Measurements from ENCODE around the gene SHISA9.

Gene SHISA9

GRCh38 chr16:13154799-13155198, 253.4 kb downstream of the SHISA9 start:
- H3K4me3 ChIP-seq (ENCODE audit: low read length), result no peak overlapping the region
- H4K20me1 ChIP-seq (ENCODE audit: control insufficient read depth, insufficient read depth, low read depth, low read length), result no peaks in the 10 kb centered on the region
- no peaks in the 10 kb centered on the region for H3K27me3 ChIP-seq (ENCODE audit: control insufficient read depth, low read length)
- H3K9me2 ChIP-seq (replicated peaks; ENCODE audit: control insufficient read depth, low read length), result no peaks in the 10 kb centered on the region
- no peaks in the 10 kb centered on the region for H3F3A ChIP-seq (ENCODE audit: control insufficient read depth, insufficient read depth)
- H3K4me2 ChIP-seq (ENCODE audit: low read length), result no peak overlapping the region
- no peaks in the 10 kb centered on the region; the same call in 1 of the 2 replicates for H3K9me3 ChIP-seq (ENCODE audit: control insufficient read depth, insufficient read depth, low read length)
- TF ChIP-seq, protein P1, sequence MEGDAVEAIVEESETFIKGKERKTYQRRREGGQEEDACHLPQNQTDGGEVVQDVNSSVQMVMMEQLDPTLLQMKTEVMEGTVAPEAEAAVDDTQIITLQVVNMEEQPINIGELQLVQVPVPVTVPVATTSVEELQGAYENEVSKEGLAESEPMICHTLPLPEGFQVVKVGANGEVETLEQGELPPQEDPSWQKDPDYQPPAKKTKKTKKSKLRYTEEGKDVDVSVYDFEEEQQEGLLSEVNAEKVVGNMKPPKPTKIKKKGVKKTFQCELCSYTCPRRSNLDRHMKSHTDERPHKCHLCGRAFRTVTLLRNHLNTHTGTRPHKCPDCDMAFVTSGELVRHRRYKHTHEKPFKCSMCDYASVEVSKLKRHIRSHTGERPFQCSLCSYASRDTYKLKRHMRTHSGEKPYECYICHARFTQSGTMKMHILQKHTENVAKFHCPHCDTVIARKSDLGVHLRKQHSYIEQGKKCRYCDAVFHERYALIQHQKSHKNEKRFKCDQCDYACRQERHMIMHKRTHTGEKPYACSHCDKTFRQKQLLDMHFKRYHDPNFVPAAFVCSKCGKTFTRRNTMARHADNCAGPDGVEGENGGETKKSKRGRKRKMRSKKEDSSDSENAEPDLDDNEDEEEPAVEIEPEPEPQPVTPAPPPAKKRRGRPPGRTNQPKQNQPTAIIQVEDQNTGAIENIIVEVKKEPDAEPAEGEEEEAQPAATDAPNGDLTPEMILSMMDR (IDR thresholded peaks at IDR 0.05; ENCODE audit: low read depth, low read length, poor library complexity, severe bottlenecking), result no peak
- TF ChIP-seq EZH2phosphoT487 (IDR thresholded peaks at IDR 0.05; ENCODE audit: borderline replicate concordance, low read length), result no peak
- H3K4me1 ChIP-seq (ENCODE audit: control insufficient read depth, low read length), result no peaks in the 10 kb centered on the region
- H3K27ac ChIP-seq (ENCODE audit: low read depth, low read length), result no peak overlapping the region
- H3K36me3 ChIP-seq (ENCODE audit: control insufficient read depth, low read length), result no peaks in the 10 kb centered on the region
- H3K79me2 ChIP-seq (ENCODE audit: control insufficient read depth, low read length), result no peaks in the 10 kb centered on the region

DNA sequence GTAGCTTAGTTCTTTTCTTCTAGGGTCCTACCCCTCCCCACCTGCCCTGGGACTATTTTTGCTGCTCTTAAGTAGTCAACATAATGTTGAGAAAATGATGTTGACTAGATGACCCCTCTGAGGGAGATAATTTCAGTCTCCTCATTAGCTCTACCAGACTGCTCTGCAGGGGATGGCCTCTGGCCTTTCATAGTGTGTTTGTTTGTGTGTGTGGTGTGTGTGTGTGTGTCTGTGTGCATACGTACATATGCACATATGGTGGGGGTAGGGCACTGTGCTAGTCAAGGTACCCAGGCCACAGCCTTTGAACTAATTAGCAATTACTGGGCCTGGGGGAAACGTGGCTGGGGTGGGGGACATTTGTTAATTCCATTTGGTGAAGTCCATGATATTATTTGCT, 254.0 kb downstream of the SHISA9 start:
- H4K20me1 ChIP-seq (ENCODE audit: control insufficient read depth, insufficient read depth, low read depth, low read length), result no peaks in the 10 kb centered on the region
- no peak overlapping the region for H3K27ac ChIP-seq (ENCODE audit: low read depth, low read length)
- no peak overlapping the region for H3K4me3 ChIP-seq (ENCODE audit: low read length)
- H3K9me2 ChIP-seq (replicated peaks; ENCODE audit: control insufficient read depth, low read length), result no peaks in the 10 kb centered on the region
- TF ChIP-seq EZH2phosphoT487 (IDR thresholded peaks at IDR 0.05; ENCODE audit: borderline replicate concordance, low read length), result no peak
- TF ChIP-seq, protein P1 (IDR thresholded peaks at IDR 0.05; ENCODE audit: low read depth, low read length, poor library complexity, severe bottlenecking), result no peak
- no peak overlapping the region for H3K4me2 ChIP-seq (ENCODE audit: low read length)
- no peaks in the 10 kb centered on the region; the same call in 1 of the 2 replicates for H3K9me3 ChIP-seq (ENCODE audit: control insufficient read depth, insufficient read depth, low read length)
- no peaks in the 10 kb centered on the region for H3K79me2 ChIP-seq (ENCODE audit: control insufficient read depth, low read length)
- H3K27me3 ChIP-seq (ENCODE audit: control insufficient read depth, low read length), result no peaks in the 10 kb centered on the region
- H3F3A ChIP-seq (ENCODE audit: control insufficient read depth, insufficient read depth), result no peaks in the 10 kb centered on the region
- no peaks in the 10 kb centered on the region for H3K4me1 ChIP-seq (ENCODE audit: control insufficient read depth, low read length)
- no peaks in the 10 kb centered on the region for H3K36me3 ChIP-seq (ENCODE audit: control insufficient read depth, low read length)

DNA sequence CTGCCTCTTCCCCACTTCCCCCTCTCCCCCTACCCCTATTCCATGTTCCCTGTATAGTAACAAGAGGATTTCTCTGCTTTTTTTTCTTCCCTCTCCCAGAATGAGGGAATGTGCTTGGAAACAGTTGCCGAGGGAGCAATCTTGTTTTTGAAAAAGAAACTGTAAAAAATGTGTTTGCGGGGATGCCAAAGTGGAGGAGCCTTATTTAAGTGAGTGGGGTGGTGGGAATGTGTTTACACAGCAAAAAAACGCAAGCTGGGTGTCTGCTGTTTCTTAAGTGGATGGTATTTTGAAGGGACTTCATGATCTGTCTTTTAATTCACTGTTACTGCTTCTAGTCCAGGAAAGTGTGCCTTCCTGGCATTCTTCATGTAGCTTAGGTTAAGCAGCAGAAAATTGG, 254.4 kb downstream of the SHISA9 start:
- Histone ChIP-seq H3K4me1 (ENCODE audit: control insufficient read depth, low read length) (no peaks in the 10 kb centered on the region), H3F3A (ENCODE audit: control insufficient read depth, insufficient read depth) (no peaks in the 10 kb centered on the region), H3K27ac (ENCODE audit: low read depth, low read length) (no peak overlapping the region), H3K9me3 (ENCODE audit: control insufficient read depth, insufficient read depth, low read length) (no peaks in the 10 kb centered on the region; the same call in 1 of the 2 replicates), H3K4me2 (ENCODE audit: low read length) (no peak overlapping the region), H3K4me3 (ENCODE audit: low read length) (no peak overlapping the region), H3K79me2 (ENCODE audit: control insufficient read depth, low read length) (no peaks in the 10 kb centered on the region), H3K27me3 (ENCODE audit: control insufficient read depth, low read length) (no peaks in the 10 kb centered on the region), H3K9me2 (replicated peaks; ENCODE audit: control insufficient read depth, low read length) (no peaks in the 10 kb centered on the region), H3K36me3 (ENCODE audit: control insufficient read depth, low read length) (no peaks in the 10 kb centered on the region), H4K20me1 (ENCODE audit: control insufficient read depth, insufficient read depth, low read depth, low read length) (no peaks in the 10 kb centered on the region)
- no peak for TF ChIP-seq EZH2phosphoT487 (IDR thresholded peaks at IDR 0.05; ENCODE audit: borderline replicate concordance, low read length)

DNA sequence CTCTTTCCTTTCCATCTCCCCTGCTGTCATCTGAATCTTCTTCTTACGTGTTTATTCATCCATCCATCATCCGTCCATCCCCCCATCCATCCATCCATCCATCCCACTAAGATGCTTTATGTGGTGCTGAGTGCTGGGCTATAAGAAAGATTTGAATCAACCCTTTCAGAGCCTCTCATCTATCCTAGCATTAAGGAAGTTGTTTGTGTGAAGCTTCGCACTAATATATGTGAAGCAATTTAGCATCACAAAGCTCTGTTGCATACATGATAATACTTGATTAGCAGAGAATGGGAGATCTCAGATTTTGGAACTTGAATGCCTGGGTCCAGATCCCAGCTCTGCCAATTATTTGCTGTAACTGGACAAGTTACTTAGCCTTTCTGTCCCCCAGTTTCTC, 255.7 kb downstream of the SHISA9 start:
- TF ChIP-seq, protein P1 (IDR thresholded peaks at IDR 0.05; ENCODE audit: low read depth, low read length, poor library complexity, severe bottlenecking), result no peak
- TF ChIP-seq EZH2phosphoT487 (IDR thresholded peaks at IDR 0.05; ENCODE audit: borderline replicate concordance, low read length), result no peak
- H3K27ac ChIP-seq (ENCODE audit: low read depth, low read length), result no peak overlapping the region
- H3K9me3 ChIP-seq (ENCODE audit: control insufficient read depth, insufficient read depth, low read length), result no peaks in the 10 kb centered on the region; the same call in 1 of the 2 replicates
- no peaks in the 10 kb centered on the region for H3K36me3 ChIP-seq (ENCODE audit: control insufficient read depth, low read length)
- H3F3A ChIP-seq (ENCODE audit: control insufficient read depth, insufficient read depth), result no peaks in the 10 kb centered on the region
- no peak overlapping the region for H3K4me2 ChIP-seq (ENCODE audit: low read length)
- H3K4me1 ChIP-seq (ENCODE audit: control insufficient read depth, low read length), result no peaks in the 10 kb centered on the region
- no peaks in the 10 kb centered on the region for H3K79me2 ChIP-seq (ENCODE audit: control insufficient read depth, low read length)
- H4K20me1 ChIP-seq (ENCODE audit: control insufficient read depth, insufficient read depth, low read depth, low read length), result no peaks in the 10 kb centered on the region
- H3K9me2 ChIP-seq (replicated peaks; ENCODE audit: control insufficient read depth, low read length), result no peaks in the 10 kb centered on the region
- no peaks in the 10 kb centered on the region for H3K27me3 ChIP-seq (ENCODE audit: control insufficient read depth, low read length)
- no peak overlapping the region for H3K4me3 ChIP-seq (ENCODE audit: low read length)
